GM21576 (cell line): ENCODE measurements around the gene CCDC9B.

ENCODE experiments used
- ATAC-seq: cut with Tn5 transposase; IDR thresholded peaks from one replicate; pipeline ENCODE4 v1.9.1; 2021; ENCODE audit warnings: mild to moderate bottlenecking, moderate library complexity; ENCODE audit not compliant: unreplicated experiment

CCDC9B gene

DNA sequence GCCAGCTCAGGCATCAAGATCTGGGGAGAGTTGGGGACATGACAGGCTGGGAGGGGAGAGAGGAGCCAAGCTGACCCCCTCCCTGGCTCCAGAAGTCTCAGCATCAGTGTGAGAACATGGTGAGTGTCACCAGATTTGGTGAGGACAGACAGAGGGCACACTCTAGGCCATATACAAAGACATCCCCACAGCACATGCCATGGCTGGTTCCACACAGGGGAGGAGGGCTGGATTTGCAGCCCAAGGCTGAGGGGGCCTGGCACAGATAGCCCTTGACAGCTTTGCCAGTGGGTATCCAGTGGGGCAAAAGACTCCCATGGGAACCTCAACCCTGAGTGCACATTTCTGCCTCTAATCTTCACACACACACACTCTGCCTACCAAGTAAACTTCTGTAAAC is 47.7 kb downstream of the CCDC9B start:
- no peak for ATAC-seq

DNA sequence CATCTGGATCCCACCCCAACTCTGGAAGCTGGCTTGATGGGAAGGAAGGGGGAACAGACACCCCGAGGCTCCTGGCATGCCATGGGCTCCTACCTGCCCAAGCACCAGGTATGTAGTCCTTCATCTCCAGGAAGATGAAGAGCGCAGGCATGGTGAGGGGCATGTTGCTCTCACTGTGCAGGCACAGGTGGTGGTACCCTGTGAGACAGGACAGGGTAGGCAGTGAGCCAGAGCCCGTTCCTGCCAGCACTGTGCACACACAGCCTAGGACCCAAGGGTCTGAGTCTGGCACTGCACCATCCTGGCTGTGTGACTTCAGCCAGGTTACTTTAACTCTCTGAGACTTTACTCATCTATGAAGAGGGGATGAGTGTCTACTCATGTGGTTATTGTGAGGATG is 48.5 kb downstream of the CCDC9B start:
- no peak for ATAC-seq

DNA sequence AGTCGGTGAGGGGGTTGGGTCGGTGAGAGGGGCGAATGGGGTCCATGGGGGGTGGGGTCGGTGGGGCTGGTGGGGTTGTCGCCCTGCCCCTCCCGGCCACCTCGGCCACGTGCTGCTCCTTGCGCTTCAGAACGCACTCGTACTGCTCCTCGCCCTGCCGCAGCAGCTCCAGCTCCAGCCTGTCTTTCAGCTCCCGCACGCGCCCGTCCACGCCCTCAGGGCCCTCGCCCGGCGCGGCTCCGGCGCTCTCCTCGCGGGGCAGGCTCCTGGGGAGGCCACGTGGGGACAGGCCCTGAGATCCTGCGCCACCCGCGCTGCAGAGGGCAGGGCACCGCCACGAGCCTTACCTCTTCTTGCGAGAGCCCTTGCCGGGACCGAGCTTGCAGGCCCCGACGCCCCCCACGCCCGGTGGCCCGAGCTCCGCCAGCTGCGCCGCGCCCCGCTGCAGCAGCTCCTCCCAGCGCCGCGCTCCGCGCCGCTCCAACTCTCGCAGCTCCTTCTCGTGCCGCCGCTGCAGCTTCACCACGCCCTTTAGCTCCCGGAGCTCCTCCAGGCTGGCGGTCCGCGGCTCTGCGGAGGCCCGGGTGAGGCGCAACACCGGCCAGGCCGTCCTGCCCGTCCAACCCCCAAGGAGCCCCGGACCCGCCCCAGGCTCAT is 49.7 kb downstream of the CCDC9B start:
- no peak for ATAC-seq

- no peak for ATAC-seq
Measured at GRCh38 chr15:40290545-40290917, 50.2 kb downstream of the CCDC9B start.

- no peak for ATAC-seq
Measured at GRCh38 chr15:40289140-40289775, 51.5 kb downstream of the CCDC9B start.

- no peak for ATAC-seq
Measured at GRCh38 chr15:40287968-40288367, 52.8 kb downstream of the CCDC9B start.

GRCh38 chr15:40287505-40287904 is 53.2 kb downstream of the CCDC9B start:
- ATAC-seq, result no peak

DNA sequence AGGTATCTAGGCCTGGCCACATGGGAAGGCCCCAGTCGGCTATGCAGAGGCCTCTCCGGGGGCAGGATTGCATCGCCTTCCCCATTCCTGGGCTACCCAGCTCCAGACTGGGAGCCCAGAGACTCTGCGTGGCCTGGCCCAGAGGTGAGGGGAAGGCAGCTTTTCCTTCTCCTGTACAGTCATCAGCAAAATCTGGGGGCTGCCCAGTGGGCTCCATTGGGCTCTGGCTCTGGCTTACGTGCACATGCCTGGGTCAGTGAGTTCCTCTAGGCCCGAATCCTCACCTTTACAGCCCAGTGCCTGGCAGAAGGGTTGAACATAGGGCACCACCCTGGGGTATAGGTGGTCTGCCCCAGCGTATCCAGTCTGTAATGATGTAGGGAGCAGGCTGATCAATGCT is 53.9 kb downstream of the CCDC9B start:
- ATAC-seq, result no peak

GRCh38 chr15:40286061-40286532 is 54.6 kb downstream of the CCDC9B start:
- no peak for ATAC-seq

- ATAC-seq, result no peak
Measured at GRCh38 chr15:40285554-40286011, 55.2 kb downstream of the CCDC9B start.

GRCh38 chr15:40285151-40285550 is 55.6 kb downstream of the CCDC9B start:
- ATAC-seq, result no peak

GRCh38 chr15:40283615-40284300 is 57.0 kb downstream of the CCDC9B start:
- ATAC-seq, result no peak

- peak; percentile 37 for ATAC-seq
Measured at GRCh38 chr15:40282869-40283614, 57.7 kb downstream of the CCDC9B start, which contains the start of gene ANKRD63. TSS of gene ANKRD63 (minus strand) at chr15:40283064. CDS start at chr15:40282586, 478 bp downstream.

DNA sequence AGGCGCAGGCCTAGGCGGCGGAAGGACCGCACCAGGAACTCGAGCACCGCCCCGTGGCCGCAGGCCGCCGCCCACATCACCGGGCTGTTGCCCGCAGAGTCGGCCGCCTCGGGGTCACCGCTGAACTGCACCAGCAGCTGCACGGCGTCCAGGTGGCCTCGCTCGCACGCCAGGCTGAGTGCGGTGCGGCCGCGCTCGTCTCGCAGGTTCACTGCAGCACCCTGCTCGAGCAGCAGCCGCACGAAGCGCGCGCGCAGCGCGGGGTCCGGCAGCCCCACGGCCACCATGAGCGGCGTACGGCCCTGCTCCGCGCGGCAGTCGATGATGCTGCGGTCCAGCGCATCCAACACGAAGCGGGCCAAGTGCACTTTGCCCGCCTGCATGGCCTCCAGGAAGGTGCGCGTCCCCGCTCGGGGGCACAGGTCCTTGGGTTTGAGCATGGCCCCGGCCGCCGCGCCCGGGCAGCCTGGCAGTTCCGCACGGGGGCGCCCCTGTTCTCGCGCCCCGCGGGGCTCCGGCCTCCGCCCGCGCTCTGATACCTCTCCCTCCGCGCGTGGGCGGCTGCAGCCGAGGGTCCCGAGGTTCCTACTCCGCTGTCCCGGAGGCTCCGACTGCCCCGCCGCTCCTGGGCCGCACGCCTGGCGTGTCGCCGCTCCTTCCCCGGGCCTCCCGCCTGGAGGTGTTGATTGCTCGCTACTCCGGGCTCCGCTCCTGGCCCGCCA is 58.4 kb downstream of the CCDC9B start:
- ATAC-seq, result peak; percentile 43

- no peak for ATAC-seq
Measured at GRCh38 chr15:40281801-40282146, 59.0 kb downstream of the CCDC9B start.
